ENCODE data around the gene GRHPR. TPM values are rescaled to one million over a fixed set of nuclear protein-coding genes. Genes with fewer than 3 reads are reported as not detected.
"Not testable (repeated sequence)": the region's sequence is repeated elsewhere in the genome, so short reads cannot be mapped to it uniquely, and the experiment has no call there.

GRHPR gene
- total RNA-seq, 1 donor from 2014 or later = 105 TPM

DNA sequence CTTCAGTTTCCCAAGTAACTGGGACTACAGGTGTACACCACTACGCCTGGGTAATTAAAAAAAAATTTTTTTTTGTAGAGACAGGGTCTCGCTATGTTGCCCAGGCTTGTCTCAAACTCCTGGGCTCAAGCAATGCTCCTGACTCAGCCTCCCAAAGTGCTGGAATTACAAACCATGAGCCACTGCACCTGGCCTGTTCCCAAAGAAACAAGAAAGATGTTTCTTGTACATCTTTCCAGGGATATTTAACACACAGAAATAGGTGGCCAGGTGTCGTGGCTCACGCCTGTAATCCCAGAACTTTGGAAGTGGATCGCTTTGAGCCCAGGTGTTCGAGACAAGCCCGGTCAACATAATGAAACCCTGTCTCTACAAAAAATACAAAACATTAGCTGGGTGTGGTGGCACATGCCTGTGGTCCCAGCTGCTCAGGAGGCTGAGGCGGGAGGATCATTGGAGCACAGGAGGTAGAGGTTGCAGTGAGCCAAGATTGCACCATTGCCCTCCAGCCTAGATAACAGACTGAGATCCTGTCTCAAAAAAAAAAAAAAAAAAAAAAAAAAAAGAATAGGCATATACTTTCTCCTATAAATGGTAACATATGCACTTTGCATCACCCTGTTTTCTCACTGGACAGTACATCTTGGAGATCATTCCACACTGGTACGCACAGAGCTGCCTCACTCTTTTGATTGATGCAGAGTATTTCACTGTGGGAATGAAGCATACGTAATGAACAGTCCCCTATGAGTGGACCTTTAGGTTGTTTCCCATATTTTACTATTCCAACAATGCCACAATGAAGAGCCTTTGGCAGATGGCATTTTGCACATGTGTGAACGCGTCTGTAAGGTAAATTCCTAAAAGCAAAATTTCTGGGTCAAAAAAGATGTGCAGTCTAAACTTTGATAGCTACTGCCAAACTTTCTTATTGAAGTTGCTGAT lies 2.0 kb upstream of the GRHPR start:
- no peak for DNase-seq (ENCODE audit: low read depth in 2 of 2)

DNA sequence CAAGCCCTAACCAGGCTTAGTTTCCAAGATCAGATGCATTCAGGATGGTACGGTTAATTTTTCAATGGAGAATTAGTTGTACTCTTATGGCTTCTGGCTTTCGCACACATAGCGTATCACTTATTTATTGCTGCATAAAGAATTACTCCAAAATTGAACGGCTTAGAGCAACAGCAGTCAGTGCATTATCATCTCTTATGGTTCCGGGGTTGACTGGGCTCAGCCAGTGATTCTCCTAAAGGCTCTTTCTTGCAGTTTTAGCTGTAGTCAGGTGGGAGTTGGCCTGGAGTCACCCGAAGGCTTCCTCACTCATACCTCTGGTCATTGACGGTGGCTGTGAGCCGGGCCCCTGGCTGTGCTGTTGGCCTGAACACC lies 595 bp upstream of the GRHPR start:
- peak in 1 of 2 donors; percentile 22 for DNase-seq (ENCODE audit: low read depth in 2 of 2)

DNA sequence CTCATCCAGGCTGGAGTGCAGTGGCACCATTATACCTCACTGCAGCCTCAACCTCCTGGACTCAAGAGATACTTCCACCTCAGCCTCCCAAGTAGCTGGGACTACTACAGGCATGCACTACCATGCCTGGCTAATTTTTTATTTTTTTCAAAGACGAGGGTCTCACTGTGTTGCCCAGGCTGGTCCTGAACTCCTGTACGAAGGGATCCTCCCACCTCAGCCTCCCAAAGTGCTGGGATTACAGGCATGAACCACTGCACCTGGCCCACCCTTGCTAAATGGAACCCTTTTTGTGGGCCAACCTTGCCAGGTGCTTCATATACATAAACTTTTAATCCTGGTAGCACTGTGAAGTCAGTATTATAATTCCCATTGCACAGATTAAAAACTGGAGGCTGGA lies 1.0 kb downstream of the GRHPR start:
- no peak for DNase-seq (ENCODE audit: low read depth in 2 of 2)

DNA sequence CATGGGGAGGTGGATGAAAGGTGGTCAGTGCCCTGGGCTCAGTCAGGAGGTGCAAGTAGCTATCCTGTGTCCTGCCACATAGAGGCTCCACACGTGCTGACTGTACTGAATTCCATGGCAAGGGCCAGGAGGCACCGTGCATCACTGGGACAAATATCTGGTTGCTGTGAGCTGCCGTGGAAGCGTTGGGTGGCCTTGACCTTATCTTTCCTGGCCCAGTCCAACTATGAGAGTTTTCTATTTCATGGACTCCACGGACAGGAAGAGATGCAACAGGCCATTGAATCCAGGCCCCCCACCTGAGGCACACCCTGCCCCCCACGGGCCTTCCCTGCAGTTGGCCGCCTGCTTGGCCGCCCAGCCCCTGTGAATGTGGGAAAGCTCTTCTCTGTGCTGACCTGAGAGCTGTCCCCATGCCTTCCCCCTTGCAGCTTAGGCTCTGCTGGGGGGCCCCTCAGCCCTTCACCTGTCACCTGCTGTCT lies 1.7 kb downstream of the GRHPR start:
- peak in 1 of 2 donors; percentile 62 for DNase-seq (ENCODE audit: low read depth in 2 of 2)

DNA sequence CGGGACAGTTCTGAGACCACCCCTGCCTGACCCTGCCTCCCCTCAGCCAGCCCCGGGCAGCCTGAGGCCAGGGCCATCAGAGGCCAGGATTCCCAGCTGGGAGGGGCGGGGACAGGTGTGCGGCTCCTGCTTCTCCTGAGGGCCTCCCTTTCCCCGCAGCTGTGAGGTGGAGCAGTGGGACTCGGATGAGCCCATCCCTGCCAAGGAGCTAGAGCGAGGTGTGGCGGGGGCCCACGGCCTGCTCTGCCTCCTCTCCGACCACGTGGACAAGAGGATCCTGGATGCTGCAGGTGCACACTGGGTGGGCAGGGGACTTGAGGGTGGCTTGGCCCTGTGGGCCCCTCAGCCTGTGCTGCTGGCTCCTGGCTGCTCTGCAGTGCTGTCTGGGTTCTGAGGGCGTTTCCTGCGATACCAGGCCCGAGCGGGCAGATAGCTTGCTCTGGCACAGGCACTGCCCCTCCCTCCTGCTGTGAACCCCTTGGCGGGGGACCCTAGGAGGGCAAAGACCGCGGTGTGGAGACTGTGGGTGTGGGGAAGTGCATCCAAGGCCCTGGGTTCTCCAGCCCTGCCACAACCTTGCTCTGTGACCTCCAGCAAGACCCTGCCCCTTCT lies 2.3 kb downstream of the GRHPR start:
- DNase-seq (ENCODE audit: low read depth in 2 of 2) = no peak

DNA sequence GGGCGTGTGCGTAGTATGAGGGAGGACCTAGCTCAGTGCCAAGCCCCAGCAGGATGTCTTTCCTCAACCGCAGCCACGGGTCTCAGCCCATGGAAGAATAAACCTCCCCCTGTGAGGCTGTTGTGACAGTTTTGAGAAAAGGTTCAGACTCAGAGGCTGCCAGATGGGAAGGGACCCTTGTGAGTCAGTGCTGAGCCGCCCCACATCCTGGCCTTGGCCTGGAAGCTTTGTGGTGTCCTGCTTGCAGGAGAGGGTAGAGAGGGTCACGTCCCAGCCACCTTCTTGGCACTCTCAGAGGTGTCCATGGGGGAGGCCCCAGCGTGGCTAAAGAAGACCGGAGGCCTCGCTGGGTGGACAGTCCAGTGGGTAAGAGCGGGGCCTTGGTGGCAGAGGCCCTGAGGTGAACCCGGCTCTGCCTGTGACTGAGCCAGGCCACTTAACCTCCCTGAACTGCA lies 2.8 kb downstream of the GRHPR start:
- no peak for DNase-seq (ENCODE audit: low read depth in 2 of 2)

DNA sequence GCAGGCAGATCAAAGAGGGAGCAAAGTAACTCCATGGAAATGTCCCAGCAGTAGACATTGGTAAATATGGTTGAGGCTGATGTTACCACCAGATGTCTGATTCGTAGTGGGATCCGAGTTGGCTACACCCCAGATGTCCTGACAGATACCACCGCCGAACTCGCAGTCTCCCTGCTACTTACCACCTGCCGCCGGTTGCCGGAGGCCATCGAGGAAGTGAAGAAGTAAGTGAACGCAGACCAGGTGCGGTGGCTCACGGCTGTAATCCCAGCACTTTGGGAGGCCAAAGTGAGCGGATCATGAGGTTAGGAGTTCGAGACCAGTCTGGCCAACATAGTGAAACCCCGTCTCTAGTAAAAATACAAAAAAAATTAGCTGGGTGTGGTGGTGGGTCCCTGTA lies 3.9 kb downstream of the GRHPR start:
- not testable (repeated sequence) for DNase-seq (ENCODE audit: low read depth in 2 of 2)

DNA sequence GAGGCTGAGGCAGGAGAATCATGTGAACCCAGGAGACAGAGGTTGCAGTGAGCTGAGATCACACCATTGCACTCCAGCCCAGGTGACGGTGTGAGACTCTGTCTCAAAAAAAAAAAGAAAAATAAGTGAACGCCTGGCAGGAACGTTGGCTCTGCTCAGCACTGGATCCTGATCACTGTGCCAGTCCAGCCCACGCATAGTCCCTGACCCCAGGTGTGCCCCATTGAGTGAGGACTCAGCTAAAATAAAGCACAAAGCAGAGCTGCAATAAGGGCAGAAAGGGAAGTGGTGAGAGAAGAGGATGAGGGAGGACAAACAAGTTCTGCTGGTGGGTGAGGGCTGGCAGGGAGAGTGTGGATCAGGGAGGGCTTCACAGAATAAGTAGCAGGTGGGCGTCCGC lies 4.3 kb downstream of the GRHPR start:
- DNase-seq (ENCODE audit: low read depth in 2 of 2) = no peak

DNA sequence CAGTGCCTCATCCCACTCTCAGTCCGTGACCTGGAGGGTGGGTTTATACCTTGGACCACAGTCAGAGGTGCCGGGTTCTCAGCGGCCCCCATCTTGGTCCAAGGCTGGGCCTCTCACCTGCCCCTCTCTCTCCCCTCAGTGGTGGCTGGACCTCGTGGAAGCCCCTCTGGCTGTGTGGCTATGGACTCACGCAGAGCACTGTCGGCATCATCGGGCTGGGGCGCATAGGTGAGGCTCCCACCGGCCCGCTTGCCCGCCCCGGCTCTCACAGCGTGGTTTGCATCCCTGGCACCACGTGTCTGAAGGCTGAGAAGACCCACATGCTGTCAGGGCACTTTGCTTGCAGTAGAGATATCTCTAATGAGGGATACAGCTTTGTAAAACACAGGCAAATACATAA lies 5.8 kb downstream of the GRHPR start:
- no peak for DNase-seq (ENCODE audit: low read depth in 2 of 2)

DNA sequence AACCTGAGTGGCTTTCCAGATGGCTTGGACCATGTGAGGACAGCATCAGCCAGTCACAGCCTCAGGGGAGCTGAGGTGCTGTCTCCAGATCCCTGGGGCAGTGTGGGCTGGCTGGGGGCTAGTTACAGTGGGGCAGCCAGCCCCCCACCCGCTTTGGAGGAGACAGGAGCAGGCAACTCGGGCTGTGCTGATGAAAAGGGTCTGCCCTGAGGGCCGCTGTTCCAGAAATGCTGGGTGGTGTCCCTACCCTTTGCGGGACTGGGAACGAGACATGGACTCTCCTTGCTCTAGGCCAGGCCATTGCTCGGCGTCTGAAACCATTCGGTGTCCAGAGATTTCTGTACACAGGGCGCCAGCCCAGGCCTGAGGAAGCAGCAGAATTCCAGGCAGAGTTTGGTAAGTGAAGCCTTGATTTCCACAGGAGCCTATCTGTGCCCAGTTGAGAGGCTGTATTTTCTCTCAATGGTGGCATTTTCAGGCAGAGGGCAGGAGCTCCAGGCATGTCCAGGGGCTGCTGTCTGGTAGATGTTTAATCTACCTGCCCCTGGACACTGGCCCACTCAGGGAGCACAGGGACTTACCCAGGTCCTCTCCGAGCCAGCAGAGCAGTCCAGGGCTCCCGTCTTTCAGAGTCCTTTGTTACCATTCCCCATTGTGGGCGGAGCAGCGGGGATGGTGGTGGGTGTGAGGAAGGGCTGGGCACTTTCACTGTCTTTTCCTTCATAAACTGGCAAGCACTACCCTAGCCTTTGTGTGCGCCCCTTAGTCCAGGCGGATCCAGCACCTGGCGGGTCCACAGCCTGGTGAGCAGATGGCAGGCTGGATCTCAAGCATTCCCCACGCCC lies 7.2 kb downstream of the GRHPR start:
- DNase-seq (ENCODE audit: low read depth in 2 of 2) = no peak

DNA sequence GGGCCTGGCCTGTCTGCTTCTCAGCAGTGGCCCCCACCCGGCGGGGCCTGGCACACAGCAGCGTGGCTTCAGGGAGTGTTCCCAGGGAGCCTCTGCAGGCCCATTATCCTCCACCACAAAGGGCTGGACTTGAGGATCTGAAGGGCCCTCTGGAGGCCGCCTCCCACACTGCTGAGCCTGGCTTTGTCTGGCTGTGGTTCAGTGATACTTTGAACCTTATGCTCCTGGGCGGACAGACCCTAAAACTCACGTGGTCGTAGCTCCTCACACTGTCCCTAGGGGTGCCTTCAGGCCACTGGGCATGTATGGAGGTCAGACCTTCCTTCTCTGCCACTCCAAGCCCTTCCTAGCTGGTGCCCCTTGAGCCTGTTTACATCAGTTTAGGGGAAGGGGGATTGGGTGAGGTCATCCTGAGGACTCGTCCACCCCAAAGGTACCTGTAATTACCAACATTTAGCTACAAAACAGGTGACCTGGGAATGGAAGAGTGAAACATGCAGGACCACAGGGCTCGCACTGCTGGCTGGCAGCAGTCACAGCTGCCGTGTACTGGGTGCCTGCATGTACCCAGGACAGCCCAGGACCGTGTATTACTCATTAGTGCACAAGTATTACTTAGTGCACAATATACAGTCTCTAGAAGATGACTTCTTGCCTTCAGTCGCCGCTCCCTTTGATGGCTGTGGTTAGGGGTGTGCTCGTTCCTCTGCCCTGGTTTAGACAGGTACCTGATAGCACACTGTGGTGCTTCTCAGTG lies 8.5 kb downstream of the GRHPR start:
- DNase-seq (ENCODE audit: low read depth in 2 of 2) = no peak

DNA sequence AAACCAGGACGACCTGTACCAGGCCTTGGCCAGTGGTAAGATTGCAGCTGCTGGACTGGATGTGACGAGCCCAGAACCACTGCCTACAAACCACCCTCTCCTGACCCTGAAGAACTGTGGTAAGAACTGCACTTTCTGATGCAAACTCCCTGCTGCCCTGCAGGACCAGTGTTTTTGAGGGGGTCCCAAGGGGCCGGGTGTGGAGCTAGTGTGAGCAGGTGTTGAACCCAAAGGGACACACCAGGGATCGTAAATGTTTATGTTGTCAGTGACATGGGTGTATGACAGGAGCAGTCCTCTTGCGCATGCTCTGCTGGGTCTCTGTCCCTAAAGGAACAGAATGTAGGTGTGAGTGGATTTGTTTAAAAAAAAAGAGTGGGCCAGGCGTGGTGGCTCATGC lies 9.5 kb downstream of the GRHPR start:
- DNase-seq (ENCODE audit: low read depth in 2 of 2) = no peak

DNA sequence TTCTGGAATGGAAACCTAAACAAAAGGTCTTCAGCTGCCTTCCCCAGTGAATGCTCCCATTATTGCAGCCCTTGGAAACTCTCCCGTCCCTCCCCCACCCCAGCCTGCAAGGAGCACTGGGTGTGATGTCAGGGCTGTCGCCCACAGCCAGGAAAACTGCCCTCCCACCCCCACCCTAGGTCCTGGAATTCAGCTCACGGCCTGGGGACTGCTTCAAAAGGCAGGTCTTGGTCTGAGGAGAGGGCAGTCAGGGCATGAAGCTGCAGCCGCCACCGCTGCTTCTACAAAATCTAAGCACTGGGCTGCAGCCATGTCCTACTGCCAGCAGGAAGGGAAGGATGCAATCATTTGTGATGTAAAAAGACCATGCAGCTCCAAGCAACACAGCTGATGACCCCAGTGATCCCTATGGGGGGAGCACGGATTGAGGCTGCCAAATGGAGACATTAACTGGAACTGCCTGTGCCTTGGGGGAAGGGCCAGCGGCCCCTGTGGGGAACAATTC lies 11.4 kb downstream of the GRHPR start:
- peak in 1 of 2 donors; percentile 17 for DNase-seq (ENCODE audit: low read depth in 2 of 2)

DNA sequence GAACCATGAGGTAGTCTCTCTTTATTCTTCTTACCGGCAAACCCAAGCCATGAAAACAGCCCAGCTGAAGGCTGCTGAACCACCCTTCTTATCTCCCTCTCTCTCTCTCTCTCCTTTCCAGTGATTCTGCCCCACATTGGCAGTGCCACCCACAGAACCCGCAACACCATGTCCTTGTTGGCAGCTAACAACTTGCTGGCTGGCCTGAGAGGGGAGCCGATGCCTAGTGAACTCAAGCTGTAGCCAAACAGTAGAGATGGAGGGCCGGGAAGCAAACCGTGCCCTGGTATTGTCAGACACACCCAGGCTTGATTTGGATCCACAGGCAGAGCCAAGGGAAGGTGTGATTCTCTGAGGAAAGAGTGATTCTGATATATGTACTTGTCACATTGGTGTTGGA lies 14.0 kb downstream of the GRHPR start:
- DNase-seq (ENCODE audit: low read depth in 2 of 2) = no peak

DNA sequence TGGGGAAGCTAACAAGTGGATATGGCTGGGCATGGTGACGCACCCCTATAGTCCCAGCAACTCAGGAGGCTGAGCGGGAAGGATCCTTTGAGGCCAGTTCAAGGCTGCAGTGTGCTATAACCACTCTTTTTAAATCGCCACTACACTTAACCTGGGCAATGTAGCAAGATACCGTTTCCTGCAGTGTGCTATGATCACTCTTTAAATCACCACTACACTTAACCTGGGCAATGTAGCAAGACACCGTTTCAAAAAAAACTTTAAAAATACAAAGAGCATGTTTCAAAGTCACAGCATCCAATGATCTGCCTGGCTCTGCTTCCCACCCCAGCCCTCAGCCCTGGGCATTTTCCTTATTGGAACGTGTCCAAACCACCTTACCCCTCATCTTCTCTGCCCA lies 14.5 kb downstream of the GRHPR start:
- DNase-seq (ENCODE audit: low read depth in 2 of 2) = no peak

DNA sequence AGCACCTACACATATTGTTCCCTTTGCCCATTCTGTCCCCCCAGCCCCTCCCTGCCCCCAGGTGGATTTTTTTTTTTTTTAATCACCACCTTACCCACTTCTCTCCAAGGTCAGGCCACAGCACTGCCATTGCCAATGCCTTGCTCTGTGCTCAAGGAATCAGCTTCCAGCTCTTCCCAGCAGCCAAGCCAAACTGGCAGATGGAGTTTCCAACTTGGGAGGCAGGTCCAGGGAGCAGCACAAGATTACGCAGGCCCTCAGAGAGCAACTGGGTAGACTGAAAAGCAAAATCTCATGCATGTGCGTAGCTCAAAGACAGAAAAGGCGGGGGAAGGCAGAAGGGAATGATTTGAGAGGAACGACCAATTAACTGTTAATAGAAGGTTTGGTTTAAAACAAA lies 15.1 kb downstream of the GRHPR start:
- no peak for DNase-seq (ENCODE audit: low read depth in 2 of 2)

DNA sequence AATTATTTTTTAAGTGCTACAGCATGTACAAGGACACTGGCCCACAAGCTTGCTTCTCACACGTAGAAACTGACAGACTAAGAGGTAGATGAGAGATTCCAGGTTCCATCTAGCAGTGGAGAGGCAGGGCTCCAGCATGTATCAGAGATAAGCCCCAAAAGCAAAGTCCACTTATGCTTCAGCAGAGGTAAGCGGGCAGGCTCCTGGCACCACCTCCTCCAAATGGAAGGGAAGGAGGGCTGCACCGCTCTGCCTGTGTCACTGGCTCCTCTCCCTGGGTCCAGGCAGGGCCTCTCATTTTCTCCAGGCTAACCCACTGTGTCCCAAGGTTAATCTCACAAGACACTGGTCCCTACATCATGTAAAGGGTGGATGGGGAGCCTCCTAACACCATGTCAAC lies 15.9 kb downstream of the GRHPR start:
- DNase-seq (ENCODE audit: low read depth in 2 of 2) = no peak

DNA sequence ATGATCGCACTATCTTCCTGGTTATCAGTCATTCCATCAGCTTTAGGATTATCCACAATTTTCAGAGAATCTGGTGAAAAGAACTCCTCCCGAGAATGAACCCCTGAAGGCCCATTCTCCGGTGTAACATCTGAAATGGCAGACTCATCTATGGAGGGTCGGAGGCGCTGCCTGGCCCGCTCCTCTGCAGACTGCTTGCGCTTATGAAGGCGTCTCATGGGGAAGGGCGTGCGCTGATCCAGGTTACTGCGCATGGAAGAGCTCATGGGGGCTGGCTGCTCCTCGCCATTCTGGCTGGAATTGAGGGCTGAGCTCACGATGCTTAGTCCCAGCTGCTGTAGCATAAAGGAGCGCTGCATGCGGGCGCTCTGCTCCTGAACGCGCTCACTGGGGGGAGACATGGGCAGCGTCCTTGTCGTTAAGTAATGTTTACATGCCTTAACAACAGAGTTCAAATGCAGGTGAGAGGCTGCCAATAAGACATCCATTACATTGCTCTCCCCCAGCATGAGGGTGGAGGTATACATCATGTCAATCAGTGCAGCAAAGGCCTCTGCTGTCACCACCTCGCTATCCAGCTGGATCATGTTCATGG lies 19.4 kb downstream of the GRHPR start:
- DNase-seq (ENCODE audit: low read depth in 2 of 2) = no peak

DNA sequence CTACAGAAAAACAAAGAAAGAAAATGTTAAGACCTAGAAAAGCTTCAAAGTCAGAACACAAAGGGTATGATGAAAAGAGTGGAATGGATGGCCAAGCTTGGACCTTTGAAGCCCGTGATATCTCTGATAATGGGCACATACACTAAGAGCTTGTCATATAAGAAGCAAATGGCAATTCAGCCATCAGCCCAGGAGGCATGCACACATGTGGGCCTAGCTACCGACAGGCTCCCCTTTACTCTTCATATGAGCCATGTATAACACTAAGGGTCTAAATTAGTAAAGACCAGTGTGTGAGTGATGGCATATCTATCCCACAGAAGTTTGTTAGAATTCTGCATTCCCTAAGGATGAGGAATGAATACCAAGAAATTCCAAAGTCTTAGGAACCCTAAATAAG lies 20.1 kb downstream of the GRHPR start:
- no peak for DNase-seq (ENCODE audit: low read depth in 2 of 2)

DNA sequence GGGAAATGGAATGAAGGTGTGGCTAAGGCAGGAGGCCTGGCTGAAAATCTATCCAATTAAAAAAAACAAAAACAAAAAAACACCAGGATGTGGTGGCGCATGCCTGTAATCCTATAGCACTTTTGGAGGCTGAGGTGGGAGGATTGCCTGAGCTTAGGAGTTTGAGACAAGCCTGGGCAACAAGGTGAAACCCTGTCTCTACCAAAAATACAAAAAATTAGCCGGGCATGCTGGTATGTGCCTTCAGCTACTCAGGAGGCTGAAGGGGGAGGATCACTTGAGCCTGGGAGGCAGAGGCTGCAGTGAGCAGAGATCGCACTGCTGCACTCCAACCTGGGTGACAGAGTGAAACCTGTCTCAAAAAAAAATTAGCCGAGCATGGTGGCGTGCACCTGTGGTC lies 21.1 kb downstream of the GRHPR start:
- DNase-seq (ENCODE audit: low read depth in 2 of 2) = no peak

DNA sequence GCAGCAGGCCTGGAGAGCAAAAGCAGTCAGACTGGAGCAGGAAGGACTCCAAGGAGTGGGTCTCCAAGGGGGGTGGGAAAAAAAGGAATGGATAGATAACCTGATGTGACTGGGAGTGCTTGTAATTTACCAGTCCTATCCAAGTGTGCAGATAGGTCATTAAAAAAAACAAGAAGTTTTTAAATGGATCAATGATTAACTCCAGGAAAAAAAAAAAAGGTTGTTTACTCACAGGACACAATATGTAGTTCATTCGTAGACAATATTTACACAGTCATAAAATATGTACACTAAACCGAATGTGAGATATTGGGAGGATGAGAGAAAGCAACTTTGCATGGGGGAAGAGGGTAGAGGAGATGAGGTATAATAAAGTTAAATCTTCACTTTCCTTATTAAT lies 22.4 kb downstream of the GRHPR start:
- DNase-seq (ENCODE audit: low read depth in 2 of 2) = no peak

All from lung microvascular endothelial cell (primary cell).